ENCODE data around the gene TM6SF1. TPM values are rescaled to one million over a fixed set of nuclear protein-coding genes. Genes with fewer than 3 reads are reported as not detected.

Gene TM6SF1
- total and polyA plus RNA-seq, 9 of the 15 experiments (the other 6 are each of a cell fraction or from before 2014, with no cell fraction given), result 1.0 to 5.6 (median 3.5) TPM

GRCh38 chr15:83108266-83109219, 1.1 kb downstream of the TM6SF1 start (continued):
- TF ChIP-seq PRDM10 (IDR thresholded peaks at IDR 0.05; ENCODE audit: partially characterized antibody) (peak; percentile 29), DMBX1 (CRISPR knock-in tag; IDR thresholded peaks at IDR 0.05; ENCODE audit: borderline replicate concordance) (peak; percentile 42; the same call in 1 of the 2 replicates), HMBOX1 (IDR thresholded peaks at IDR 0.05) (0 out of 2 replicates have a peak, but pooled peaks have one; percentile 37), MYC (IDR thresholded peaks at IDR 0.05; ENCODE audit: low read depth, low read length) (peak; percentile 64; the same call in 1 of the 2 replicates), MYC (CRISPR knock-in tag; IDR thresholded peaks at IDR 0.05; ENCODE audit: borderline replicate concordance, low read depth) (no peak; the same call in 1 of the 2 replicates), TRIM24 (IDR thresholded peaks at IDR 0.05) (peak in 1 of 2 experiments; percentile 35; a peak in 1 of 4 replicates), GABPA (tag; conservative IDR thresholded peaks at IDR 0.05; ENCODE audit: low read depth) (peak; percentile 68), CXXC5 (CRISPR knock-in tag; IDR thresholded peaks at IDR 0.05) (peak; percentile 43), ZFP30 (CRISPR knock-in tag; IDR thresholded peaks at IDR 0.05; ENCODE audit: borderline replicate concordance) (no peak), ZNF175 (CRISPR knock-in tag; IDR thresholded peaks at IDR 0.05; ENCODE audit: low read depth) (peak; percentile 62; the same call in 1 of the 2 replicates), ZNF589 (CRISPR knock-in tag; IDR thresholded peaks at IDR 0.05; ENCODE audit: low read depth) (0 out of 2 replicates have a peak, but pooled peaks have one; percentile 35), NR2C2 (CRISPR knock-in tag; IDR thresholded peaks at IDR 0.05) (no peak), NR2C2 (tag; IDR thresholded peaks at IDR 0.05) (peak; percentile 20; the same call in 1 of the 2 replicates), SIX5 (IDR thresholded peaks at IDR 0.05; ENCODE audit: borderline replicate concordance in 1 of 2, insufficient read depth in 1 of 2, low read depth in 1 of 2, low read length in 2 of 2) (no peak), TCF3 (CRISPR knock-in tag; IDR thresholded peaks at IDR 0.05) (peak; percentile 53; the same call in 1 of the 2 replicates), ZNF12 (CRISPR knock-in tag; IDR thresholded peaks at IDR 0.05) (no peak), ZNF785 (CRISPR knock-in tag; IDR thresholded peaks at IDR 0.05) (no peak), NFE2 (IDR thresholded peaks at IDR 0.05; ENCODE audit: low read depth) (no peak), CEBPB (tag; IDR thresholded peaks at IDR 0.05) (peak; percentile 73), MAFK (IDR thresholded peaks at IDR 0.05; ENCODE audit: low read length) (no peak), MAX (CRISPR knock-in tag; IDR thresholded peaks at IDR 0.05) (0 out of 2 replicates have a peak, but pooled peaks have one; percentile 19), SMAD4 (CRISPR knock-in tag; conservative IDR thresholded peaks at IDR 0.05) (peak; percentile 91), ZBTB8A (IDR thresholded peaks at IDR 0.05; ENCODE audit: partially characterized antibody) (no peak)

Data from K562 (cell line).